Panc1 (cell line): ENCODE results near the gene PSMD1. TPM values are rescaled to one million over a fixed set of nuclear protein-coding genes. Genes with fewer than 3 reads are reported as not detected.

Experiments
- ATAC-seq: fragments of 200-7000 bp; cut with Tn5 transposase; 2 replicates; pipeline ENCODE4 v1.9.1; 2020; ENCODE audit warnings: mild to moderate bottlenecking, moderate library complexity
- BruUV-seq: library from RNA; stranded (reverse); fragments of 400-500 nt; replicated peaks from 2 replicates; lab custom pipeline; 2021; lab: Mats Ljungman, UMichigan
- CTCF ChIA-PET: fragments of 300-600 bp; sonication (Branson Sonifier 250); formaldehyde crosslinking; loops from one replicate; lab custom pipeline; 2022; ENCODE audit warnings: antibody characterized with exemption; lab: Charles Lee
- POLR2A ChIA-PET: fragments of 300-600 bp; sonication (Branson Sonifier 250); formaldehyde crosslinking; loops from one replicate; lab custom pipeline; 2022; ENCODE audit warnings: antibody characterized with exemption; lab: Charles Lee
- DNase-seq: peaks from one replicate; pipeline ENCODE4 v3.0.0-alpha.2; 2010; ENCODE audit warnings: low read depth, low spot score
- H3K27ac ChIP-seq: 2 replicates; pipeline ENCODE4 v1.5.1; 2011; ENCODE audit warnings: mild to moderate bottlenecking, low read length, inconsistent platforms
- H3K27me3 ChIP-seq: fragments of 200-500 bp; sonication (Bioruptor generic); 2 replicates; pipeline ENCODE4 v1.6.0; 2014; ENCODE audit warnings: low read length, inconsistent platforms; ENCODE audit not compliant: control insufficient read depth, insufficient read depth
- H3K36me3 ChIP-seq: fragments of 200-500 bp; sonication (Bioruptor generic); 2 replicates; pipeline ENCODE4 v1.5.1; 2014; ENCODE audit warnings: inconsistent platforms, mild to moderate bottlenecking, low read length, moderate library complexity; ENCODE audit not compliant: control insufficient read depth, insufficient read depth
- H3K4me1 ChIP-seq: 2 replicates; pipeline ENCODE4 v1.5.1; 2011; ENCODE audit warnings: inconsistent platforms, mild to moderate bottlenecking, low read length, moderate library complexity; ENCODE audit not compliant: control insufficient read depth, insufficient read depth
- H3K4me3 ChIP-seq, 2 experiments: 2 replicates each; pipeline ENCODE4 v1.5.1; 2011 to 2012; ENCODE audit warnings: low read depth in 2 of 2, low read length in 2 of 2, mild to moderate bottlenecking in 2 of 2, inconsistent platforms in 1 of 2, moderate library complexity in 1 of 2
- H3K9me3 ChIP-seq: fragments of 200-500 bp; sonication (Bioruptor generic); 2 replicates; pipeline ENCODE4 v1.5.1; 2014; ENCODE audit warnings: low read depth, mild to moderate bottlenecking, inconsistent platforms, low read length, moderate library complexity; ENCODE audit not compliant: control insufficient read depth, insufficient read depth
- CTCF ChIP-seq: fragments of 450-650 bp; IDR thresholded peaks from 2 replicates; pipeline ENCODE4 v1.5.1; 2017; ENCODE audit warnings: mild to moderate bottlenecking
- POLR2AphosphoS5 ChIP-seq: IDR thresholded peaks from 2 replicates; pipeline ENCODE4 v1.6.1; 2012; ENCODE audit warnings: mild to moderate bottlenecking, low read depth, low read length, moderate library complexity
- REST ChIP-seq, 2 experiments: IDR thresholded peaks; 2 replicates each; pipeline ENCODE4 v1.6.1; 2011 to 2012; ENCODE audit warnings: low read depth in 2 of 2, control low read depth in 1 of 2, low read length in 1 of 2, mild to moderate bottlenecking in 1 of 2, moderate library complexity in 1 of 2; ENCODE audit not compliant: insufficient read depth in 1 of 2
- SIN3A ChIP-seq: IDR thresholded peaks from 2 replicates; pipeline ENCODE4 v1.6.1; 2012; ENCODE audit warnings: low read depth, mild to moderate bottlenecking, low read length, moderate library complexity, borderline replicate concordance; ENCODE audit not compliant: insufficient read depth
- TCF7L2 ChIP-seq: IDR thresholded peaks from 2 replicates; pipeline ENCODE4 v1.6.1; 2011; ENCODE audit warnings: mild to moderate bottlenecking, low read depth, low read length, inconsistent platforms
- in situ Hi-C: cut with HindIII; loops from 2 replicates; pipeline ENCODE4 v1.10.0; 2016; ENCODE audit warnings: low sequenced_read_pairs, low pct_unique_long_range_greater_than_20kb
- intact Hi-C: fragments of 100-400 bp; cut with micrococcal nuclease; formaldehyde crosslinking; loops from one replicate; pipeline ENCODE4 v1.10.0; 2022; ENCODE audit not compliant: unreplicated experiment
- total RNA-seq: library from RNA; stranded (reverse); gene quantifications from one replicate; pipeline ENCODE4 v1.2.1, GENCODE V29; 2021; ENCODE audit not compliant: unreplicated experiment

PSMD1 gene
- total RNA-seq, 1 experiment from 2014 or later = 146 TPM

GRCh38 chr2:231046916-231047273 lies 9.8 kb upstream of the PSMD1 start:
- Histone ChIP-seq H3K27me3 (no peaks in the 10 kb centered on the region), H3K4me3 (no peak overlapping the region), H3K36me3 (no peaks in the 10 kb centered on the region), H3K9me3 (no peaks in the 10 kb centered on the region), H3K27ac (no peak overlapping the region), H3K4me1 (peaks cover 2% of the 10 kb centered on the region; the same call in 1 of the 2 replicates)
- ChIA-PET CTCF (no interaction called here), POLR2A (no interaction called here)
- ATAC-seq (no peak), DNase-seq (no peak)
- intact Hi-C loops (no loop called here), in situ Hi-C loops (no loop called here)
- BruUV-seq = no TSS peak
- TF ChIP-seq REST (IDR thresholded peaks at IDR 0.05; ENCODE audit: insufficient read depth in 1 of 2, low read depth in 2 of 2, low read length in 1 of 2) (no peak), POLR2AphosphoS5 (no peak), TCF7L2 (no peak), CTCF (no peak), SIN3A (no peak)

- BruUV-seq = no TSS peak
- Histone ChIP-seq H3K27ac (no peak overlapping the region), H3K4me3 (no peak overlapping the region), H3K4me1 (peaks cover 4% of the 10 kb centered on the region; the same call in 1 of the 2 replicates), H3K9me3 (no peaks in the 10 kb centered on the region), H3K36me3 (no peaks in the 10 kb centered on the region), H3K27me3 (no peaks in the 10 kb centered on the region)
- DNase-seq = no peak
- CTCF ChIA-PET = no interaction called here
- POLR2A ChIA-PET = no interaction called here
- ATAC-seq = no peak
- intact Hi-C loops (no loop called here), in situ Hi-C loops (no loop called here)
- no peak for TF ChIP-seq SIN3A
- no peak for TF ChIP-seq POLR2AphosphoS5
- no peak for TF ChIP-seq CTCF
- no peak for TF ChIP-seq TCF7L2
Measured at GRCh38 chr2:231047274-231047922, 9.3 kb upstream of the PSMD1 start.
